Prostate gland (tissue), 2 donors: ENCODE measurements around the gene ARRDC5.
A peak's percentile ranks its signal among the peaks of the same experiment; 100 is the strongest.

ENCODE experiments used
- CTCF ChIP-seq, 4 experiments: fragments of 200-600 bp in 2 of 4; fragments of 450-650 bp in 2 of 4; sonication (generic) in 2 of 4; IDR thresholded peaks; 1 replicate in 3 of 4; 2 replicates in 1 of 4; pipeline ENCODE4 v1.5.1; 2016 to 2019; ENCODE audit warnings: antibody characterized with exemption in 4 of 4, mild to moderate bottlenecking in 2 of 4, moderate library complexity in 2 of 4
- POLR2AphosphoS5 ChIP-seq: sonication (generic); formaldehyde crosslinking; IDR thresholded peaks from one replicate; pipeline ENCODE4 v1.6.1; 2017; ENCODE audit warnings: antibody characterized with exemption

GRCh38 chr19:4867534-4868285 is 35.0 kb downstream of the ARRDC5 start, which contains the start of gene PLIN3:
- TF ChIP-seq CTCF (IDR thresholded peaks at IDR 0.05), result no peak
- peak; percentile 90 for TF ChIP-seq POLR2AphosphoS5
